ENCODE data around the gene WFIKKN1. TPM values are rescaled to one million over a fixed set of nuclear protein-coding genes. Genes with fewer than 3 reads are reported as not detected.
A peak's percentile ranks its signal among the peaks of the same experiment; 100 is the strongest.

The WFIKKN1 gene
- total RNA-seq, 1 experiment from 2014 or later, result 0.15 TPM

DNA sequence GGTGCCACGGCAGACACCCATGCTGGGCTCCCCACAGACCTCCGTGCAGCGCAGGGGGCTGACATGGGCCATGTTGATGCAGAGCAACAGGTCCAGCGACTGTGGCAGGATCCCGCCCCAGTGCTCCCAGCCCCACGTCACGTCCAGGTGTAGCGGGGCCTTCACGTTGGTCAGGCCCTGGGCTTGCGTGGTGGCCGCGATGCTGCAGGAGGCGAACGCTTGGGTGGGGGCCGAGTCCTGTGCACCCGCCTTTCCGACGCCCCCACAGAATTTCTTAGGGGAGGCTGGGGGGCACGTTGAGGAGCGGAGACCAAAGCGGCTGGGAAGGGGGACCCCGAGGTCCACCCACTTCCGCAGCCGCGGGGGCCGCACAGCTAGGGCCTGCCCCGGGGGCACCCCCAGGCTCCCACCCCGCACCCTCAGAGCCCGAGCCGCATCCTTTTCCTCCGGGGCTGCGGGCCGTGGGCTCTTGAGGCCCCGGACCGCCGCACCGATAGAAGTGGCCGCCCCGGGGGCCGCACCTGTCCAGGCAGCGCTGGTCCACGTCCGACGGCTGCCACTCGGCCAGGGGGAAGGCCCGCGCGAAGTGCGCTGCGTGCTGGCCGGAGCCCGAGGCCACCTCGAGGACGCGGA, 4.9 kb downstream of the WFIKKN1 start:
- DNase-seq (ENCODE audit: extremely low read depth, low read depth), result no peak

DNA sequence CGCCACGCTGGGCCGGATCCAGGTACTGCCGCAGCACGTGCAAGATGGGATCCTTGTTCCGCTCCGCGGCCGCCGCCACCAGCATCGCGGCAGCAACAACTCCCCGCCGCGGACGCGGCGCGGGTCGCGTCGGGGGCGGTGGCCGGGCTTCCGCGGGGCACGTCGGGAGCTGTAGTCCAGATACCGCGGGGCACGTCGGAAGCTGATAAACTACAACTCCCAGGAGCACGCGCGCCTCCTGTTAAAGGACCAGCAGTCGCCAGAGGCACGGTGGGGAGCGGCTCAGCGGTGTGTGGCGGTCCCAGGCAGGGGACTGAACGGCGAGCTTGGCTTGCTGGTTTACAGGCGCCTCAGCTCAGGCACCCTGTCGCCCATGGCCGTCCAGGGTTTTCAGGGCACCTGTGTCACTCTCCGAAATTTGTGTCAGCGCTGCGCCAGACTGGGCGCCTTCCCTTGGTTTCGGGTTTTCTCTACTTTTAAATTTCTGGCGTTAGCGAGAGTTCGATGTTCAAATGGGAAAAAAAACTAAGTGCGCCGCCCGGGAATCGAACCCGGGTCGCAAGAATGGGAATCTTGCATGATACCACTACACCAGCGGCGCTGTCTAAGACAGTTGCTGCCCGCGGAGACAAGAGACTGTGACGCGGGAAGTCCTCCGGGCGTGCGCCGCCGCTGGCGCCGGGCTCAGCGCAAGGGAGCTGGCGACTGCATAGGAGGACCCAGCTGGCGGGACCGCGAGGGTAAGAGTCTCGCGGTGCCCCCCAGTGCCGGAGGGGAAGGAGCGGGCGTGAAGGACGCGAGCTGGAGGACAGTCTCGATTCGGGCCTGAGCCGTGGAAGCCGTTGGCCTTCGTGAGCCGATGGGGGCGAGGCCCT, 5.7 kb downstream of the WFIKKN1 start, which contains the start of gene METTL26:
Gene METTL26 (minus strand): TSS at position 100 of the 875 bp plus-strand sequence. CDS start 15 bp downstream, at position 85.
- DNase-seq (ENCODE audit: extremely low read depth, low read depth), result peak; percentile 94

DNA sequence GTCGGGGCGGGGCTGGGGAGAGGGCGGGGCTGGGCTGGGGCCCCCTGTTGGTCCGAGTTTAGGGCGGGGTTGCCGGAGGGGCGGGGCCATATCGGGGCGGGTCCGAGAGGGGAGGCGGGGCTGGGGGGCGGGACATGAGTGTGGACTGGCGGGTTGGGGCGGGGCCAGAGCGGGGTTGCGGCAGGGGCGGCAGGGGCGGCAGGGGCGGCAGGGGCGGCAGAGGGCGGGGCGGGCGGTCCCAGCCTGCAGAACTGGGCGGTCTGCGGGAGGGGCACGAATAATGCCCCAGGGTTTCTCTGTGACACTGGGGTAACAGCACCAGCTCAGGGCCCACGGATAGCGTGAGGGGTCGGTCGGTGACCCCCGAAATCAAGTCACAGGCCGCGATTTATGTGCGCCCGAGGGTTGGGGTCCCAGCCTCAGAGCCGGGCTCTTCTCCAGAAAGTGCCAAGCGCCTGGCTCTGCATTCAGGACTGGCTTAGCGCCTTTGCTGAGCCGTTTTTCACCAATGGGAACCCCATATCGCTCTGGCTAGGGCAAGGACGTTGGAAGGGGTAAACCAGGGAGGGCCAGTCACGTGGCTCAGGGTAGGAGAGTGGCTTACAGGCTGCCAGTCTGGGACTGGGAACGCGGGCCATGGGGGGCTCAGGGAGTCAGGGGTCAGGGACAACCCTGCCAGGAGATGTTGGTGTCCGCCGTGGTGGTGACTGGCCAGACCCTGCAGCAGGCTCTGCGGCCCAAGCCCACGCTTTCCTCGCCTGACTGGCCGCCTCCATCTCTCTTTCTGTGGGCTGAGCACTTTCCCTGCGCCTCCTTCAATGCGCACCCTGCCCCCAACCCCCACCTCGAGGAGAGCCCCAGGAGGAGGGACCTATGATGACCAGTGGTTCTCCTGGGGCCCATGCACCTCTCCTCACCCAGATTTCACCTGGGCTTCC, 6.6 kb downstream of the WFIKKN1 start:
- peak; percentile 89 for DNase-seq (ENCODE audit: extremely low read depth, low read depth)

GRCh38 chr16:638034-638543, 7.3 kb downstream of the WFIKKN1 start:
- no peak for DNase-seq (ENCODE audit: extremely low read depth, low read depth)

DNA sequence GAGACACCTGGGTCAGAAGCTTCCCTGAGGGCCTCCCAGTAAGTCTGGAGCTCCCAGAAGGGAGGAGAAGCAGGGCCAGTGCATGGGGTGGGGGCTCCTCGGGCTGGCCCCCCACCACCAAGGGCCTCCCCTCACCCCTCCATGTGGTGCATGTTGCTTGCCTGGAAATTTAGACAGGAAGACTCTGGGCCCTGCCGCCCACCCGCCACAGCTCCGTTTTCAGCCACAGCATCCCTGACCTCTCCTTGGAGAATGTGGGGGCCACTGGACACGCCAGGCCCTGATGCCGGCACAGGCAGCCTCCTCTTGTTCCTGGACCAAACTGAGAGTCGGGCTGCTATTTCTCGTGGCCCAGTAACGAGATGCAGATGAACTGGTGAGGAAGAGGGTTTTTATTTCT, 8.1 kb downstream of the WFIKKN1 start:
- DNase-seq (ENCODE audit: extremely low read depth, low read depth), result no peak

- DNase-seq (ENCODE audit: extremely low read depth, low read depth), result no peak
Observed at GRCh38 chr16:640614-641013, 9.8 kb downstream of the WFIKKN1 start.

- DNase-seq (ENCODE audit: extremely low read depth, low read depth), result peak; percentile 74
Observed at GRCh38 chr16:641326-642188, 10.8 kb downstream of the WFIKKN1 start, which contains the start of gene MCRIP2. Gene MCRIP2, plus strand, starts transcription at chr16:641828. Its CDS starts 164 bp downstream, at chr16:641992.

DNA sequence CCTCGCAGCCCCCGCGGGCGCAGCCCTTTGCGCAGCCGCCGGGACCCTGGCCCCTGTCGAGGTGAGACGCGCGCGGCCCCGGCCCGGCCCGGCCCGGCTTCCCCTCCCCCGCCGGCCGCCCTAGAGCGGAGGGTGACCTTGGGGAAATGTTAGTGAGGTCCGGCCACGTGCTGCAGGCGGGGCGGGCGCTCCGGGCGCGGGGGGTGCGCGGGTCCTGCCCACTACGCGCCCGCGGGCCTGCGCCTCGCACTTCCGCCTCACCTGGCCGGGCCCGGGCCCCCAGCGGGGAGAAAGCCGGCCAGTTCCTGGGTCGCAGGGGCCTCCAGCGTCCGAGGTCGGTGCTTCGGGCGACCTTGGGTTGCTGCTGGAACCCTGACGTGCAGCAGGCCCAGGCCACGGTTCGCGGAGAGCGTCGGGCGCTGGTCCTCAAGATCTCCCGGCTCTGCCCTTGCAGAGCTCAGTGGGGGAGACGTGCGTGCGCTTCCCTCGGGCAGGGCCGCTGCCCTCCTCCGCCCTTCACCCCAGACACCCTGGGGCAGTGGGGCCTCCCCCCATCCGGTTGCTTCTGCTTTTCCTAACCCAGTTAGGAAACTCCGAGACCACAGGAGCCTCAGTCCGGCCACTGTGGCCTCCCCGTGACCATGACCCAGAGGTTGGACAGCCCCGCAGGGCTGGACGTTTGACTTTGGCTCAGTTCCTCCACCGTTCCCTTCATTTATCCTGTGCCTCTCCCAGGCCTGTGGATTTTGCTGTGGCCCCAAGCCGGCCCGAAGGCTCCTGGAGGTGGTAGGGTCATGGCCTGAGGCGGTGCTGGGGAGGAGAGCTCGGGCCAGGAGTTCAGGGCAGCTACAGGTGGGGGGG, 11.6 kb downstream of the WFIKKN1 start:
- no peak for DNase-seq (ENCODE audit: extremely low read depth, low read depth)

DNA sequence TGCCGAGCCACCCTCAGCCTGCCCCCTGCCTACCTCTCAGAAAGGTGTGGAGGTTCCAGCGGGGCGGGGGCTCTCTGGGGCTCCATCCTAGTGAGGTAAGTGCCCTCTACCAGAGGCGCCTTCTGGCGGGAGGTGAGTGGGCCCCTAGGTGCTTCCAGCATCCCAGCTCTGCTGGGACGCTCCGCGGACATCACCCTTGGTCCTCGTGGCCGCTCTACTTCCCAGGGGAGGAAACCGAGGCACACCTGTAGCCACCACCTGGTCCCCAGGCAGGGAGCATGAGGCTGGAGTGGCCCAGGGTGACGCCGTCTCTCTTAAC, 12.2 kb downstream of the WFIKKN1 start:
- no peak for DNase-seq (ENCODE audit: extremely low read depth, low read depth)

GRCh38 chr16:644556-644955, 13.8 kb downstream of the WFIKKN1 start:
- DNase-seq (ENCODE audit: extremely low read depth, low read depth), result no peak

DNA sequence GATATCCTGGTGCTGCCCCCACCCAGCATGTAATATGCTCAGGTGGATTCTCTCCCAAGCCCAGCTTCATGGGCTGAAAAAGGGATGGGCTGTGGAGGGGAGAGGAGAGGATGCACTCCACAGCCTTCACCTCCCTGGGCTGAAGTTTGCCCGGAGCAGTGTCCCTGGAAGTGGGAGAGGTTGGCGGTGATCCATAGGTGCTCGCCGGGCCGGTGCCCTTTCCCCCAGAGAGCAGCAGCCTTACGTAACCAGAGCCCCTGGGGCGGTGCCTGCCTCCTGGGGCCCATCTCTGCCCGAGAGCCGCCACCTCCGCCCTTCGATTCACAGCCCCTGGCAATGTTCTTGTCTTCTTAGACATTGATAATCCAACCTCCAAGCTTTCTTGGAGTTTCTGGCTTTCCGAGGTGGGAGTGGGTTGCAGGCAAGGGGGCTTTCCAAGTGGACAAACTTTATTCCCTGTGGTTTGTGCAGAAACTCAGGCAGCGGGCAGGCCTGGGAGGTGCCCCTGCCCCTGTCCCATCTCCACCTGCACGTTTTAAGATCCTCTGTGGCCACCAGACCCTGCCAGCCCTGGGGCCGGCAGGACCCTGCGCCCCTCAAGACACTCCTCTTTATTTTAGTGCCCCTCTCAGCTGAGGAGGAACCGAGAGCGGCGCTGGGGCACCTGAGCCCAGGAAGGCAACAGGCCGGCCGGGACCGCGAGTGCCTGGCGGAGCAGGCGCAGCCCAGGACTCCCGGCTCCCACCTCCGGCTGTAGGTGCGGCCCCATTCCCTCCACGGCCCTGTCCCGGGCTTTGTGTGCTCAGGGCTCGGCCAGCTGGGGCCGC, 15.3 kb downstream of the WFIKKN1 start:
- DNase-seq (ENCODE audit: extremely low read depth, low read depth), result no peak

- DNase-seq (ENCODE audit: extremely low read depth, low read depth), result no peak
Observed at GRCh38 chr16:646679-647172, 15.9 kb downstream of the WFIKKN1 start.

DNA sequence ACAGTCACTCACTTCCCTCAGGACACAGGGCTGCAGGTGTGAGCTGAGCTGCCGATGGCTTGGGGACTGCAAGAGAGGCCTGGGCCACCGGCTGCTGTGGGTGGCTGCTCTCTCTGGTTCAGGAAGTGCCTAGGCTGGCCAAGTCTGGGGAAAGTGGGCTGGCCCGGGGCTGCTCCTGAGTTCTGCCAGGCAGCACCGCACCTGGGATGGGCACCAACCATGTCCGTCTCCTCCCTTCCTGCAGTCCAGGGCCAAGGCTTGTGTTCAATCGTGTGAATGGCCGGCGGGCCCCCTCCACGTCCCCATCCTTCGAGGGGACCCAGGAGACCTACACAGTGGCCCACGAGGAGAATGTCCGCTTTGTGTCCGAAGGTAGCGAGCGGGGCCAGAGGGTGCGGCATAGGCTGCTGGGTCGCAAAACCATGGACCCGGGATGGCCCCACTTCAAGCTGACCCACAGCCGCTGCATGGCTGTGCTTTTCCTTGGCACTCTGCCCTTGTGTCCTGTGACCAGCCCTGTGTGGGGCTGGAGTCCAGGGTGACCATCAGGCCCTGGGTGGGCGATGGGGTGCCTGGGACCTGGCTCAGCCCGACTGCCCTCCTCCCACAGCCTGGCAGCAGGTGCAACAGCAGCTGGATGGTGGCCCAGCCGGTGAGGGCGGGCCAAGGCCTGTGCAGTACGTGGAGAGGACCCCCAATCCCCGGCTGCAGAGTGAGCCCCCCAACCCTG, 16.6 kb downstream of the WFIKKN1 start:
- no peak for DNase-seq (ENCODE audit: extremely low read depth, low read depth)

GRCh38 chr16:648071-648780, 17.4 kb downstream of the WFIKKN1 start:
- DNase-seq (ENCODE audit: extremely low read depth, low read depth), result no peak

DNA sequence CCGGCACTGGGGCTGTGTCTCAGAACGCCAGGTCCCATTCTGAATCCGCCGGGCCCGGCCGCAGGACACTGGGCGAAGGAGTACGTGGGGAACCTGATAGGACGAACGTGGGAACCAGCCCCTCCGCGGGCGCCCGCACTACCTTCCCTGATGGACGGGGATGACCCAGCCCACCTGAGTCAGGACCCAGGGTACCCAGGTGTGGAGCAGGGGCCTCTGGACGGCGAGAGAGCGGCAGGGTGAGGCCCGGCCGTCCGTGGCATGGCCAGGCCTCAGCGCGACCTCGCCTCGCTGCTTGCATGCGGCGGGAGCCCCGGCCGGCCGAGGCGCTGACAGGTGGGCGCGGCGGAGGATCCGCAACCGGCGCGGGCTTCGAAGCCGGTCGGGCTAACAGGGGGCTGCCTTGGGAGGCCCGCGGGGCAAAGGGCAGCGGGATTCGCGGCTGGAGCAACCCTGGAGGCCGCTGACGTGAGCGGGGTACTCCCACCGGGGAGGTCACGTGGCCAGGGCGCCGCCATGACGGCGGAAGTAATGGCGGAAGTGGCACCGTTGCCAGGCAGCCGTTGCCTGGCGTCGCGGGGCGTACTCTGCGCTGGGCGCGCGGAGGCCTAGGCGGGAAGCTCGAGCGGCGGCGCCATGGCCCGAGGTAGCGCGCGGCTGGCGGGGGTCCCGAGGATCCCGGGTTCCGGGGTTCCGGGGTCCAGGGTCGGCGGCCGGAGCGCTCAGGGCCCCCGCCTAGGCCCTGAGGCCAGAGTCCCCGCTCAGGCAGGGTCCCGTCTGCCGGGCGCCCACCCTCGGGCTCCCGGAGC, 18.2 kb downstream of the WFIKKN1 start, which contains the start of gene WDR90:
Gene WDR90 (plus strand): TSS at position 585 of the 809 bp plus-strand sequence. CDS start 52 bp downstream, at position 637.
- DNase-seq (ENCODE audit: extremely low read depth, low read depth), result peak; percentile 89
